Neural cell (in vitro differentiated cells): Measurements from ENCODE around the gene PRSS50. TPM values are rescaled to one million over a fixed set of nuclear protein-coding genes. Genes with fewer than 3 reads are reported as not detected.

Experiments
- H2AFZ ChIP-seq: fragments of 200-600, 300-800 bp; sonication (generic), shearing (Covaris generic); 2 replicates; pipeline ENCODE4 v1.6.0; 2014; ENCODE audit warnings: low read depth, mild to moderate bottlenecking, antibody characterized with exemption, low read length, moderate library complexity
- H3F3A ChIP-seq: fragments of 200-600 bp; shearing (Covaris generic); 2 replicates; pipeline ENCODE4 v1.6.1; 2016; ENCODE audit warnings: mild to moderate bottlenecking, moderate library complexity, mixed read lengths, antibody characterized with exemption, low read length; ENCODE audit not compliant: insufficient read depth, poor library complexity, severe bottlenecking
- H3K27ac ChIP-seq: fragments of 200-600, 300-800 bp; sonication (generic), shearing (Covaris generic); 2 replicates; pipeline ENCODE4 v1.5.1; 2014; ENCODE audit warnings: mild to moderate bottlenecking, low read length, moderate library complexity
- H3K27me3 ChIP-seq: fragments of 300-800, 200-600 bp; sonication (generic), shearing (Covaris generic); 2 replicates; pipeline ENCODE4 v1.6.0; 2014; ENCODE audit warnings: mild to moderate bottlenecking, low read depth, low read length, moderate library complexity; ENCODE audit not compliant: insufficient read depth
- H3K36me3 ChIP-seq: fragments of 300-800, 200-600 bp; sonication (generic), shearing (Covaris generic); 2 replicates; pipeline ENCODE4 v1.5.1; 2014; ENCODE audit warnings: mild to moderate bottlenecking, antibody characterized with exemption, low read length, moderate library complexity; ENCODE audit not compliant: insufficient read depth
- H3K4me2 ChIP-seq: fragments of 300-800, 200-600 bp; sonication (generic), shearing (Covaris generic); 2 replicates; pipeline ENCODE4 v1.6.0; 2014; ENCODE audit warnings: mild to moderate bottlenecking, low read length
- H3K4me3 ChIP-seq: fragments of 300-800, 200-600 bp; sonication (generic), shearing (Covaris generic); 2 replicates; pipeline ENCODE4 v1.5.1; 2014; ENCODE audit warnings: mild to moderate bottlenecking, low read length, moderate library complexity
- H3K79me2 ChIP-seq: fragments of 200-600 bp; shearing (Covaris generic); replicated peaks from 2 replicates; pipeline ENCODE4 v1.6.0; 2014; ENCODE audit warnings: mild to moderate bottlenecking, low read length, moderate library complexity; ENCODE audit not compliant: insufficient read depth
- H3K9ac ChIP-seq: fragments of 300-800, 200-600 bp; sonication (generic), shearing (Covaris generic); 2 replicates; pipeline ENCODE4 v1.6.1; 2016; ENCODE audit warnings: mild to moderate bottlenecking, low read length, mixed read lengths
- H3K9me2 ChIP-seq: fragments of 200-600 bp; shearing (Covaris generic); 2 replicates; pipeline ENCODE4 v1.6.1; 2016; ENCODE audit warnings: mild to moderate bottlenecking, low read length, mixed read lengths; ENCODE audit not compliant: insufficient read depth
- H3K9me3 ChIP-seq: fragments of 200-600, 300-800 bp; sonication (generic), shearing (Covaris generic); 2 replicates; pipeline ENCODE4 v1.6.1; 2016; ENCODE audit warnings: mild to moderate bottlenecking, mixed run types, low read length, moderate library complexity, mixed read lengths
- H4K20me1 ChIP-seq: fragments of 200-600 bp; shearing (Covaris generic); 2 replicates; pipeline ENCODE4 v1.6.1; 2016; ENCODE audit warnings: mild to moderate bottlenecking, mixed run types; ENCODE audit not compliant: insufficient read depth
- EP300 ChIP-seq: fragments of 450-650 bp; conservative IDR thresholded peaks from 2 replicates; pipeline ENCODE4 v1.6.1; 2014; ENCODE audit warnings: antibody characterized with exemption, mild to moderate bottlenecking, moderate library complexity; ENCODE audit not compliant: poor library complexity, severe bottlenecking
- EZH2 ChIP-seq: fragments of 200-600, 300-800 bp; shearing (Covaris generic), sonication (generic); IDR thresholded peaks from 2 replicates; pipeline ENCODE4 v1.6.1; 2014; ENCODE audit warnings: antibody characterized with exemption, low read length, borderline replicate concordance, mild to moderate bottlenecking; ENCODE audit not compliant: insufficient read depth, poor library complexity, severe bottlenecking
- MXI1 ChIP-seq: fragments of 450-650 bp; conservative IDR thresholded peaks from 2 replicates; pipeline ENCODE4 v1.6.1; 2014; ENCODE audit warnings: antibody characterized with exemption, mild to moderate bottlenecking; ENCODE audit not compliant: poor library complexity, severe bottlenecking
- POLR2AphosphoS5 ChIP-seq: IDR thresholded peaks from 2 replicates; pipeline ENCODE4 v1.6.1; 2012
- RAD21 ChIP-seq: fragments of 450-650 bp; conservative IDR thresholded peaks from 2 replicates; pipeline ENCODE4 v1.6.1; 2014; ENCODE audit warnings: antibody characterized with exemption, mild to moderate bottlenecking, moderate library complexity
- SMC3 ChIP-seq: fragments of 450-650 bp; conservative IDR thresholded peaks from 2 replicates; pipeline ENCODE4 v1.6.1; 2014; ENCODE audit warnings: antibody characterized with exemption, mild to moderate bottlenecking, moderate library complexity; ENCODE audit not compliant: poor library complexity
- TAF1 ChIP-seq: IDR thresholded peaks from 2 replicates; pipeline ENCODE4 v1.6.1; 2012; ENCODE audit warnings: low read depth
- polyA plus RNA-seq: library from polyadenylated mRNA; depleted of rRNA; stranded (reverse); fragments of >200 nt; gene quantifications from 2 replicates; pipeline ENCODE4 v1.2.3, GENCODE V29; 2014
- TF ChIP-seq, protein P1 (sequence below): IDR thresholded peaks from 2 replicates; pipeline ENCODE4 v1.6.1; 2012; ENCODE audit warnings: borderline replicate concordance
- TF ChIP-seq, protein P2 (sequence below): fragments of 450-650 bp; IDR thresholded peaks from 2 replicates; pipeline ENCODE4 v1.5.1; 2014; ENCODE audit warnings: antibody characterized with exemption, mild to moderate bottlenecking, moderate library complexity; ENCODE audit not compliant: poor library complexity, severe bottlenecking

The PRSS50 gene
- polyA plus RNA-seq, 1 donor from 2014 or later, result not detected

DNA sequence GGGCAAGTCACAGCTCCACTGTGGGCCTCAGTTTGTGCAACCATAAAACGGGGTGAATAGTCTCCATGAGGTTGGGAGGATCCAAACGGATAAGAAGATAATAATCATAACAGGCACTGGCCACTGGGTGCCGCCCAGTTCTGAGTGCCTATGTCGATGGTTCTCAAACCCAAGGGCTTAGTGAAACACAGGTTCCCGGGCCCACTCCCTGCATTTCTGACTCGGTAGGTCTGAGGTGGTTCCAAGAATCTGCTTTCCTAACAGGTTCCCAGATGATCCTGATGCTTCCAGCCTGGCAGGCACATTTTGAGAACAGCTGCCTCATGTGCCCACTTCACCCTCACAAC is 45.3 kb downstream of the PRSS50 start:
- no peaks in the 10 kb centered on the region for H3K9me3 ChIP-seq
- no peak overlapping the region for H3K4me2 ChIP-seq
- H3K36me3 ChIP-seq, result no peaks in the 10 kb centered on the region
- no peak overlapping the region for H3K4me3 ChIP-seq
- H2AFZ ChIP-seq, result no peak overlapping the region
- no peak overlapping the region for H3K27ac ChIP-seq
- no peaks in the 10 kb centered on the region for H3K9me2 ChIP-seq
- TF ChIP-seq, protein P1, sequence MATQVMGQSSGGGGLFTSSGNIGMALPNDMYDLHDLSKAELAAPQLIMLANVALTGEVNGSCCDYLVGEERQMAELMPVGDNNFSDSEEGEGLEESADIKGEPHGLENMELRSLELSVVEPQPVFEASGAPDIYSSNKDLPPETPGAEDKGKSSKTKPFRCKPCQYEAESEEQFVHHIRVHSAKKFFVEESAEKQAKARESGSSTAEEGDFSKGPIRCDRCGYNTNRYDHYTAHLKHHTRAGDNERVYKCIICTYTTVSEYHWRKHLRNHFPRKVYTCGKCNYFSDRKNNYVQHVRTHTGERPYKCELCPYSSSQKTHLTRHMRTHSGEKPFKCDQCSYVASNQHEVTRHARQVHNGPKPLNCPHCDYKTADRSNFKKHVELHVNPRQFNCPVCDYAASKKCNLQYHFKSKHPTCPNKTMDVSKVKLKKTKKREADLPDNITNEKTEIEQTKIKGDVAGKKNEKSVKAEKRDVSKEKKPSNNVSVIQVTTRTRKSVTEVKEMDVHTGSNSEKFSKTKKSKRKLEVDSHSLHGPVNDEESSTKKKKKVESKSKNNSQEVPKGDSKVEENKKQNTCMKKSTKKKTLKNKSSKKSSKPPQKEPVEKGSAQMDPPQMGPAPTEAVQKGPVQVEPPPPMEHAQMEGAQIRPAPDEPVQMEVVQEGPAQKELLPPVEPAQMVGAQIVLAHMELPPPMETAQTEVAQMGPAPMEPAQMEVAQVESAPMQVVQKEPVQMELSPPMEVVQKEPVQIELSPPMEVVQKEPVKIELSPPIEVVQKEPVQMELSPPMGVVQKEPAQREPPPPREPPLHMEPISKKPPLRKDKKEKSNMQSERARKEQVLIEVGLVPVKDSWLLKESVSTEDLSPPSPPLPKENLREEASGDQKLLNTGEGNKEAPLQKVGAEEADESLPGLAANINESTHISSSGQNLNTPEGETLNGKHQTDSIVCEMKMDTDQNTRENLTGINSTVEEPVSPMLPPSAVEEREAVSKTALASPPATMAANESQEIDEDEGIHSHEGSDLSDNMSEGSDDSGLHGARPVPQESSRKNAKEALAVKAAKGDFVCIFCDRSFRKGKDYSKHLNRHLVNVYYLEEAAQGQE, result no peak
- no peak for TF ChIP-seq MXI1
- no peak for TF ChIP-seq EP300
- TF ChIP-seq, protein P2, sequence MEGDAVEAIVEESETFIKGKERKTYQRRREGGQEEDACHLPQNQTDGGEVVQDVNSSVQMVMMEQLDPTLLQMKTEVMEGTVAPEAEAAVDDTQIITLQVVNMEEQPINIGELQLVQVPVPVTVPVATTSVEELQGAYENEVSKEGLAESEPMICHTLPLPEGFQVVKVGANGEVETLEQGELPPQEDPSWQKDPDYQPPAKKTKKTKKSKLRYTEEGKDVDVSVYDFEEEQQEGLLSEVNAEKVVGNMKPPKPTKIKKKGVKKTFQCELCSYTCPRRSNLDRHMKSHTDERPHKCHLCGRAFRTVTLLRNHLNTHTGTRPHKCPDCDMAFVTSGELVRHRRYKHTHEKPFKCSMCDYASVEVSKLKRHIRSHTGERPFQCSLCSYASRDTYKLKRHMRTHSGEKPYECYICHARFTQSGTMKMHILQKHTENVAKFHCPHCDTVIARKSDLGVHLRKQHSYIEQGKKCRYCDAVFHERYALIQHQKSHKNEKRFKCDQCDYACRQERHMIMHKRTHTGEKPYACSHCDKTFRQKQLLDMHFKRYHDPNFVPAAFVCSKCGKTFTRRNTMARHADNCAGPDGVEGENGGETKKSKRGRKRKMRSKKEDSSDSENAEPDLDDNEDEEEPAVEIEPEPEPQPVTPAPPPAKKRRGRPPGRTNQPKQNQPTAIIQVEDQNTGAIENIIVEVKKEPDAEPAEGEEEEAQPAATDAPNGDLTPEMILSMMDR, result no peak
- TF ChIP-seq POLR2AphosphoS5, result no peak
- no peak for TF ChIP-seq SMC3
- no peak for TF ChIP-seq EZH2
- no peak for TF ChIP-seq TAF1
- no peak for TF ChIP-seq RAD21
- no peaks in the 10 kb centered on the region for H3F3A ChIP-seq
- no peaks in the 10 kb centered on the region for H4K20me1 ChIP-seq
- no peak overlapping the region for H3K9ac ChIP-seq
- no peaks in the 10 kb centered on the region for H3K27me3 ChIP-seq
- H3K79me2 ChIP-seq, result no peaks in the 10 kb centered on the region

DNA sequence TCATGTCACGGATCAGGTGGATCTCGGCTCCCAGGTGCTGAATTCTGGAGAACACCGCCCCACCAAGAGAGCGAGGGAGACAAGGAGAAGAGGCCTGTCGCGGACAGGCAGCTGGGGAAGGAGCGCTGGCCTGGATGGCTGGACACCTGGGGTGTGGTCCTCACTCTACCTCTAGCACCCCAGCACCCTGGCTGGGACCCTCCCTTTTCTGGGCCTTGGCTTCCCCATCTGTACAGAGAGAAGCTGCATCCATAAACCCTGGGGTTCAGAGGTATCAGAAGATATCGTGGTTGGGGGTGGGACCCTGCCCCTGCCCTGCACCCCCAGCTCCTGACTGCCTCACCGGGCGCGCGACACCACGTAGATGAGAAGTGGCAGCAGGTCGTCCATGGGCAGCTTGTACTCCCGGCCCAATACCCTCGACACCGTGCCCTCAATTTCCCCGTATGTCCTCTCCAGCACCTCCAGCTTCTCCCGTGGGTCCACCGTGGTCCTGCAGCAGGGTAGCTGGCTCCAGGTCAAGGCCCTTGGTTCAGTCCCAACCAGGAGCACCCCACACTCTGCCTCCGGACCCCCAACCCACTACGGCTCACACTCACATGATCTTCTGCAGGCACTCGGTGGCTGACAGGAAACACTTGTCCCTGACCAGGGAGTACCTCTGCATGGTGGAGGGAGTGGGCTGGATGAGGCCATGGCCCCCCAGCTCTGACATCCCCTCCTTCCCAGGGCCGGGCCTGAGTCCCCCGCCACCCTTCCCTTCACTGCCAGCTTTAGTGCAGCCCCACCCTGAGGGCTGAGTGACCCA is 45.9 kb downstream of the PRSS50 start:
- Histone ChIP-seq H3K4me3 (no peak overlapping the region), H3K9me3 (no peaks in the 10 kb centered on the region), H3K9ac (no peak overlapping the region), H4K20me1 (no peaks in the 10 kb centered on the region), H3K27ac (no peak overlapping the region), H3K36me3 (no peaks in the 10 kb centered on the region), H3K79me2 (no peaks in the 10 kb centered on the region), H3F3A (no peaks in the 10 kb centered on the region), H3K9me2 (no peaks in the 10 kb centered on the region), H3K4me2 (no peak overlapping the region), H3K27me3 (no peaks in the 10 kb centered on the region), H2AFZ (no peak overlapping the region)
- no peak for TF ChIP-seq POLR2AphosphoS5
- TF ChIP-seq SMC3, result no peak
- TF ChIP-seq RAD21, result no peak
- TF ChIP-seq TAF1, result no peak
- TF ChIP-seq, protein P2, result no peak
- no peak for TF ChIP-seq MXI1
- TF ChIP-seq EZH2, result no peak
- TF ChIP-seq, protein P1, result no peak
- TF ChIP-seq EP300, result no peak
